ENCODE data around the gene C1orf21. TPM values are rescaled to one million over a fixed set of nuclear protein-coding genes. Genes with fewer than 3 reads are reported as not detected.

C1orf21 gene
- total and polyA plus RNA-seq, 2 of the 4 experiments (the other 2 are of a cell fraction), result 6.4 to 9.9 TPM

- no peaks in the 10 kb centered on the region for H4K20me1 ChIP-seq (ENCODE audit: insufficient read depth, low read length)
- BruUV-seq (replicated peaks), result no TSS peak
- H3K14ac ChIP-seq (replicated peaks; ENCODE audit: low read depth, low read length), result no peak overlapping the region
- H2BK5ac ChIP-seq (ENCODE audit: low read depth, low read length, poor library complexity, severe bottlenecking), result no peak overlapping the region
- H3K4me3 ChIP-seq (ENCODE audit: insufficient read depth, low read depth, low read length), result no peak overlapping the region
- no peaks in the 10 kb centered on the region for H3K9me3 ChIP-seq (ENCODE audit: control insufficient read depth, insufficient read depth, low read length)
- no peak overlapping the region for H3K56ac ChIP-seq (ENCODE audit: extremely low read depth, insufficient read depth, low read length)
- no peak overlapping the region for H3K23ac ChIP-seq (ENCODE audit: low read depth, low read length)
- WGBS, 2 experiments (ENCODE audit: extremely low coverage in 2 of 2, insufficient read length in 1 of 2), result no CpG with 5 or more reads among the region's 11 CpGs
- ChIA-PET POLR2A (ENCODE audit: unreplicated experiment) (no interaction called here), CTCF (no interaction called here)
- no peak overlapping the region for H4K91ac ChIP-seq (ENCODE audit: insufficient read depth, low read depth, low read length)
- H3K4me2 ChIP-seq (ENCODE audit: low read depth, low read length), result no peak overlapping the region
- no peak overlapping the region for H3K18ac ChIP-seq (ENCODE audit: low read depth, low read length)
- in situ Hi-C loops (cut with MboI; ENCODE audit: low sequenced_read_pairs), result no loop called here
- no peaks in the 10 kb centered on the region for H3K36me3 ChIP-seq (ENCODE audit: control insufficient read depth, insufficient read depth, low read length)
- DNase-seq (no peak), ATAC-seq (ENCODE audit: low read depth) (no peak)
- no peak overlapping the region for H2BK20ac ChIP-seq (ENCODE audit: low read depth, low read length)
- no peak overlapping the region for H2BK120ac ChIP-seq (ENCODE audit: low read depth, low read length)
- H3K79me1 ChIP-seq (ENCODE audit: low read depth in 1 of 2, low read length in 2 of 2), result no peaks in the 10 kb centered on the region
- no peak overlapping the region for H2AK5ac ChIP-seq (ENCODE audit: low read depth, low read length)
- H3K9ac ChIP-seq (ENCODE audit: low read depth, low read length), result no peak overlapping the region
- no peak overlapping the region for H2AFZ ChIP-seq (replicated peaks; ENCODE audit: low read length, poor library complexity)
- dilution Hi-C loops (cut with HindIII; ENCODE audit: low sequenced_read_pairs, unreplicated experiment), result no loop called here
- no peak overlapping the region for H3K27ac ChIP-seq (ENCODE audit: insufficient read depth, low read length)
- no peak overlapping the region for H4K5ac ChIP-seq (ENCODE audit: low read depth, low read length)
- no peak overlapping the region for H4K8ac ChIP-seq (ENCODE audit: low read depth in 2 of 2, low read length in 2 of 2)
- intact Hi-C loops (cut with micrococcal nuclease), result no loop called here
- no peak overlapping the region for H3K4ac ChIP-seq (ENCODE audit: low read depth, low read length)
- H3K9me1 ChIP-seq (ENCODE audit: insufficient read depth, low read length), result peaks cover 8% of the 10 kb centered on the region
- peaks cover 8% of the 10 kb centered on the region for H3K4me1 ChIP-seq (ENCODE audit: control insufficient read depth, insufficient read depth, low read length)
- TF ChIP-seq MAZ (IDR thresholded peaks at IDR 0.05; ENCODE audit: borderline replicate concordance, low read depth, low read length) (no peak), NFE2L2 (IDR thresholded peaks at IDR 0.05; ENCODE audit: low read depth, low read length) (no peak), USF2 (IDR thresholded peaks at IDR 0.05; ENCODE audit: low read depth, low read length) (no peak), RFX5 (IDR thresholded peaks at IDR 0.05; ENCODE audit: low read depth, low read length) (no peak), FOS (IDR thresholded peaks at IDR 0.05; ENCODE audit: low read depth, low read length) (no peak)
- no peak overlapping the region for H2BK15ac ChIP-seq (ENCODE audit: low read depth, low read length)
- no peak overlapping the region for H2AK9ac ChIP-seq (replicated peaks; ENCODE audit: low read depth, low read length, poor library complexity)
- H3K27me3 ChIP-seq (ENCODE audit: control insufficient read depth, insufficient read depth, low read length), result peaks cover 9% of the 10 kb centered on the region
Measured at GRCh38 chr1:184644771-184645170, 257.9 kb downstream of the C1orf21 start.
